ENCODE data around the gene MCL1.

MCL1 gene

GRCh38 chr1:150621497-150622302 is 42.3 kb upstream of the MCL1 start:
- TF ChIP-seq ZFX (IDR thresholded peaks at IDR 0.05) = no peak
- peak; percentile 85 for TF ChIP-seq CTCF (conservative IDR thresholded peaks at IDR 0.05)
- H3K27ac ChIP-seq = no peak overlapping the region

GRCh38 chr1:150620919-150621318 is 41.5 kb upstream of the MCL1 start:
- no peak overlapping the region for H3K27ac ChIP-seq
- no peak for TF ChIP-seq ZFX (IDR thresholded peaks at IDR 0.05)
- TF ChIP-seq CTCF (conservative IDR thresholded peaks at IDR 0.05) = no peak

GRCh38 chr1:150619576-150620509 is 40.4 kb upstream of the MCL1 start:
- H3K27ac ChIP-seq = no peak overlapping the region
- no peak for TF ChIP-seq ZFX (IDR thresholded peaks at IDR 0.05)
- TF ChIP-seq CTCF (conservative IDR thresholded peaks at IDR 0.05) = no peak; the same call in 1 of the 2 replicates

GRCh38 chr1:150615346-150616201 is 36.2 kb upstream of the MCL1 start:
- no peak for TF ChIP-seq ZFX (IDR thresholded peaks at IDR 0.05)
- no peak for TF ChIP-seq CTCF (conservative IDR thresholded peaks at IDR 0.05)
- H3K27ac ChIP-seq = no peak overlapping the region

GRCh38 chr1:150613061-150613920 is 33.9 kb upstream of the MCL1 start:
- no peak for TF ChIP-seq CTCF (conservative IDR thresholded peaks at IDR 0.05)
- TF ChIP-seq ZFX (IDR thresholded peaks at IDR 0.05) = no peak
- 0 out of 2 replicates have a peak overlapping the region, but pooled peaks have one; percentile 6 for H3K27ac ChIP-seq

DNA sequence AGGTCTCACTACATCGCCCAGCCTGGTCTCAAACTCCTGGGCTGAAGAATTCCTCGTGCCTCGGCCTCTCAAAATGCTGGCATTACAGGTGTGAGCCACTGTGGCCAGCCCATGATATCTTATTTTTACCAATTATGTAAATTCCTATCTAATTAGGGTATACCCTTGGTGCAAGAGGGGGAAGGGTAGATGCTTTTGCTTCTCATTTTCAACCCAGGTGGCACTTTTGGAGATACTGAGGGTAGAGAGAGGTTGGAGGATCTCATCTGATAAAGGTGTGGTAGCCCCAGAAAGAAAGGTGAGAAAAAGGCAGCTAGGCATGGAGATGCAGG is 32.6 kb upstream of the MCL1 start:
- no peak overlapping the region for H3K27ac ChIP-seq
- TF ChIP-seq ZFX (IDR thresholded peaks at IDR 0.05) = no peak
- no peak for TF ChIP-seq CTCF (conservative IDR thresholded peaks at IDR 0.05)

All from C4-2B (cell line).